Sigmoid colon (tissue), 3 donors: ENCODE measurements around the gene GLP1R.

ENCODE experiments used
- CTCF ChIP-seq, 4 experiments: fragments of 450-650 bp in 3 of 4; fragments of 200-600 bp in 1 of 4; IDR thresholded peaks; one replicate each; pipeline ENCODE4 v1.5.1; 2016 to 2019; ENCODE audit warnings: antibody characterized with exemption in 4 of 4, mild to moderate bottlenecking in 3 of 4, moderate library complexity in 2 of 4
- POLR2A ChIP-seq, 2 donors: fragments of 450-650 bp; IDR thresholded peaks; one replicate each; pipeline ENCODE4 v1.6.1; 2016; ENCODE audit warnings: antibody characterized with exemption in 2 of 2, mild to moderate bottlenecking in 2 of 2, moderate library complexity in 2 of 2

- no peak for TF ChIP-seq CTCF (IDR thresholded peaks at IDR 0.05)
- TF ChIP-seq POLR2A (IDR thresholded peaks at IDR 0.05), result no peak
These were observed 70.3 kb downstream of the GLP1R start for GRCh38 chr6:39118921-39119320.
